SKM-1 (cell line): ENCODE measurements around the gene PLCB2.

Source experiments
- DNase-seq: peaks from one replicate; lab custom pipeline; 2025; ENCODE audit not compliant: unreplicated experiment; lab: John Stamatoyannopoulos, UW

PLCB2 gene

DNA sequence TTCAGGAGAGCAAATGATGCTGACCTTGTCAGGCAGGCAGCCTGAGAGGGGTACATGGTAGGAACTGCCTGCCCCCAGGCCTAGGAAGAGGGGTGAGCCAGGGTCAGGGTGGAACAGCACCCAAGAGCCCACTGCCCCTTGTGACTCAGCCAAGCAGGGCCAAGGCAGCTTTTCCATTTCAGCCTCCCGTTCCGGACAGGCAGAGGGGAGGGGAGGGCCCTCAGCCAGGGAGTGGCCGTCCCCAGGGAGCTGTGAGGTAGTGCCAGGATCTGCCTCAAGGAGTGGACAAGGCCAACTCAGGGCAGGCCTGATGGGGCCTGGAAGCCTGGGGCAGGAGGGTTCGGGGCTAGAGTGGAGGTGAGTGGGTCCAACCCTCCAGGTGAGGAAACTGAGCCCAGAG lies 19.8 kb downstream of the PLCB2 start:
- no peak for DNase-seq

DNA sequence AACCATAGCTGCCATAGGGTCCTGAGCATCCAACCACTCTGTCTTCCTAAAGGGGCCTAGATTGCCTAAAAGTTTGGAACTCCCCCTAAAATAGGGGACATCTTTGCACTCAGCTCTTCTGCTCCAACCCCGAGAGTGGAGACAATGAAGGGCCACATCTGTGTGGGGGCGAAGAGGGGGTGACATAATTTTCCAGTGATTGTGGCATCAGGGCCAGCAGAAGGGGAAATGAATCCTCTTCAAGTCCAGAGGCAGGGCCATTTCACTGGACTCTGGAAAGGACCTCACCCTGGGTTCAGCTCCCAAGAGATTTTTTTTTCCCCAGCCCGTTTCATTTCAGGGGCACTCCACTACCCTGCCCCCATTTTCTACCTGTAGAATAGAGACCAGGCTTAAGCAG lies 20.2 kb downstream of the PLCB2 start:
- DNase-seq = no peak

DNA sequence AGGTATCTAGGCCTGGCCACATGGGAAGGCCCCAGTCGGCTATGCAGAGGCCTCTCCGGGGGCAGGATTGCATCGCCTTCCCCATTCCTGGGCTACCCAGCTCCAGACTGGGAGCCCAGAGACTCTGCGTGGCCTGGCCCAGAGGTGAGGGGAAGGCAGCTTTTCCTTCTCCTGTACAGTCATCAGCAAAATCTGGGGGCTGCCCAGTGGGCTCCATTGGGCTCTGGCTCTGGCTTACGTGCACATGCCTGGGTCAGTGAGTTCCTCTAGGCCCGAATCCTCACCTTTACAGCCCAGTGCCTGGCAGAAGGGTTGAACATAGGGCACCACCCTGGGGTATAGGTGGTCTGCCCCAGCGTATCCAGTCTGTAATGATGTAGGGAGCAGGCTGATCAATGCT lies 20.9 kb downstream of the PLCB2 start:
- no peak for DNase-seq

DNA sequence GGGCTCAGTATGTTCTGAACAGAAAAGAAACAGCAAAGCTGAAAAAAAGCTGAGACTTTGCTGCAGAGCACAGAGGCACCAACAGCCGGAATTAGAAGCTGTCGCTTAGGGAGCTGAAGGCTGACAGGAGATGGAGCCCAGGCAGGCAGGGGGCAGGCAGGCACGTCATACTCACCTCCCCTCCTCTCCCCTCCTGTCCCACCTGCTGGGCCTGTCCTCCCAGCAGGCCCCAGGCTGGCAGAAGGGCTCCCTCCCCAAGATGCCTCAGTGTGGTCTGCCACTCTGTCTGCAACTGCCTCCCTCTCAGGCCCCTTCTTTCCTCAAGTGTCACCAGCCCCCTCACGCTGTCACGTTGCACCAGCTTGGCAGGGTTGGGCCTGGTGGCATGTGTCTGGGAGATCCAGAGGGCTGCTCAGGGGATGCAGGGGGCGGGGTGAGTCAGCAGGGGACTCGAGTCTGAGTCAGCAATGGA lies 21.6 kb downstream of the PLCB2 start:
- no peak for DNase-seq

DNA sequence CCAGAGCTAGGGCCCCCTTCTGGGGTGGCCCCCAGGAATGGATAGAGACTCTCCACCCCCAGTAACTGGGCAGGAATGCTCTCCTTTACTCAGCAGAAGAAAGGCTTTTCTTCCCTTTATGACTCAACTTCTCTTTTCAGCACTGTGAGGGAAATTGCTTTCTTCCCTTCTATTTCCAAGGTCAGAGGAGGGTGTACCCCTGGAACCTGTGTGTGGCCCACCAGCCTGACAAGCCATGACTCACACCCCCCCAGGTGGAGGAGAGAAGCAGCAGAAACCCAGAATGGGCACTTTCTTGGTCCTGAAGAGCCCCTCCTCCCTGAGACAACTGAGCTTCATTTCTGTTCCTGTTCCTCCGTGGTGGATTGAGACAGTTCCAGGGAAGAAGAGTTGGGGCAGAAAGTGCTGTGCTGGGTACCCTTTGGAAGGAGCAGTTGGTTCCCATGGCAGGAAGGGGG lies 22.2 kb downstream of the PLCB2 start:
- no peak for DNase-seq

DNA sequence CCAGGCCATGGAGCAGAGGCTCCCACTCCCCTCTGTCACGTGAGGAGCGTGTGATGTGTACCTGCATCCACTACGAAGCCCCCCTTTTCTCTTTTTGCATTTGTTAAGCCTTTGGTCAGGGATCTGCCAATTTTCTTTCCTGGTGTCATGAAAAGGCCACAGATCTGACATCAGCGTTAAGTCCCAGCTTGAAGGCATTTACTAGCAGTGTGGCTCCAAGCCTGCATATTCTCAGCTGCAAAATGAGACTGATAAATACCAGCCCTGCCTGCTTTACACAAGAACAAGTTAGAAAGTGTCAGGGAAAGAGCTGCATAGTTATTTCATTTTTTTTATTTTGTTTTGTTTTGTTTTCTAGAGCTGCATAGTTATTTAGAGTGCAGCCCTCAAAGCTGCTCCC lies 22.6 kb downstream of the PLCB2 start:
- DNase-seq = no peak

DNA sequence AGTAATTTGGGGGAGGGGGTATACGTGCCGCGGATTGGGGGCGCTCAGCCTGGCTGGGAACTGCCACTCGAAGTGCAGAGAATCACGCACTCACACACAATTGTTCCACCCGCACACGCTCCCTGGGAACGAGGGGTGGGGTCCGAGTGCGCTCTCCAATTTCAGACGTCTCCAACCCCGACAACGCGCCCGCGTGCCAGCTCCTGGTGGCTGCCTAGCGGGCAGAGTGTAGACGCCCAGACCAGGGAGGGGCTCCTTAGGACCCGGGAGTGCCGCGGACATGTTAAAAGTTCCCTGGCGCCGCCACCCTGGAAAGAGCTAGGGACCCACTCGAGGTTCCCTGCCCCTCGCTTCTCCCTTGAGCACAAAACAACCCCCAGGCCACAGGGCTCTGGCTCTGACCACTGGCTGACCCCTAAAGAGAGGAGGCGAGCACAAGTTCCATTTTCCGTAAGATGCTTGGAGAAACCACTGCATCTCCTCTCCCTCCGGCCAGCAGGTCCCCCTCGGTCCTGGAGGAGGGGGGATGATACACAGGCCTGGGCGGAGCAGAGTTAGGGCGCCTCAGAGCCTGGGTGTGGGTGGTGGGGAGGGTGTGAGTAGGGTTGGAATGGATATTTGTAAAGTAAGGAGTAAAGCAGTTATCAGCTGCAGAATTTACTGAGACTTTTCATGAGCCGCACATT lies 24.0 kb downstream of the PLCB2 start:
- no peak for DNase-seq

DNA sequence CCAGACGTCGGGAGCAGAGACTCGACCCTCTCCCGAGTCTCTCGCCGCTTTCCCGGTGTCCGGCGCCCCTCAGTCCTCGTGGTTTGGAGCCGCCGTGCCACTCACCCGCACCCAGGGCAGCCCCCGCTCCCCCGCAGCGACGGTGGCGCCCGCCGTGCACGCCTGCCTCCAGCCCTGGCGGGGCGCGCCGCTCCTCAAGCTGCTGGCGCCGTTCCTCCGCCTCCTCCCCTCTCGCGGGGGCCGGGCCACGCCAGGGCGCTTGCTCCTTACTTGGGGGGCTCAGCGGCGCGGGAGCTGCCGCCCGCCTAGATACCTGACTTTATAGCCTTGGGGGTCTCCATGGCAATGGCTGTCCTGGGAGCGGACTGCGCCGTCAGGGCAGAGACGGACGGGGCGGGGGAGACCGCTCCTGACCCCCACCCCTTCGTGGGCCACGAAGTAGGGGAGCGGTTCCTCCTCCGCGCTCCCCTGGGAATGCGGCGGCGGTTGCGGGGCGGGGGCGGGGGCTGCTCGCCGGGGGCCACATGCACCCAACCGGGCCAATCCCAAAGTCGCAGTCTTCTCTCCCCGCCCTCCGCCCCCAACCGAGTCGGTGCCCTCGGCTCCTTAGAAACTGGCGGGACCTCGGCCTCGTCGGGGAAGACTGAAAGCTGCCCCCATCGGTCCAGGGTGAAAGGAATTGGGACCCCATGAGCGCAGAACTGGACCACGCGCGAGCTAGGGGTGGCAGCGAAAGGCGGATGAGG lies 24.7 kb downstream of the PLCB2 start, which contains the start of gene ANKRD63:
Gene ANKRD63 (minus strand): TSS at position 196 of the 746 bp plus-strand sequence. CDS start 478 bp downstream, outside the sequence.
- DNase-seq = no peak

DNA sequence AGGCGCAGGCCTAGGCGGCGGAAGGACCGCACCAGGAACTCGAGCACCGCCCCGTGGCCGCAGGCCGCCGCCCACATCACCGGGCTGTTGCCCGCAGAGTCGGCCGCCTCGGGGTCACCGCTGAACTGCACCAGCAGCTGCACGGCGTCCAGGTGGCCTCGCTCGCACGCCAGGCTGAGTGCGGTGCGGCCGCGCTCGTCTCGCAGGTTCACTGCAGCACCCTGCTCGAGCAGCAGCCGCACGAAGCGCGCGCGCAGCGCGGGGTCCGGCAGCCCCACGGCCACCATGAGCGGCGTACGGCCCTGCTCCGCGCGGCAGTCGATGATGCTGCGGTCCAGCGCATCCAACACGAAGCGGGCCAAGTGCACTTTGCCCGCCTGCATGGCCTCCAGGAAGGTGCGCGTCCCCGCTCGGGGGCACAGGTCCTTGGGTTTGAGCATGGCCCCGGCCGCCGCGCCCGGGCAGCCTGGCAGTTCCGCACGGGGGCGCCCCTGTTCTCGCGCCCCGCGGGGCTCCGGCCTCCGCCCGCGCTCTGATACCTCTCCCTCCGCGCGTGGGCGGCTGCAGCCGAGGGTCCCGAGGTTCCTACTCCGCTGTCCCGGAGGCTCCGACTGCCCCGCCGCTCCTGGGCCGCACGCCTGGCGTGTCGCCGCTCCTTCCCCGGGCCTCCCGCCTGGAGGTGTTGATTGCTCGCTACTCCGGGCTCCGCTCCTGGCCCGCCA lies 25.4 kb downstream of the PLCB2 start:
- DNase-seq = no peak

DNA sequence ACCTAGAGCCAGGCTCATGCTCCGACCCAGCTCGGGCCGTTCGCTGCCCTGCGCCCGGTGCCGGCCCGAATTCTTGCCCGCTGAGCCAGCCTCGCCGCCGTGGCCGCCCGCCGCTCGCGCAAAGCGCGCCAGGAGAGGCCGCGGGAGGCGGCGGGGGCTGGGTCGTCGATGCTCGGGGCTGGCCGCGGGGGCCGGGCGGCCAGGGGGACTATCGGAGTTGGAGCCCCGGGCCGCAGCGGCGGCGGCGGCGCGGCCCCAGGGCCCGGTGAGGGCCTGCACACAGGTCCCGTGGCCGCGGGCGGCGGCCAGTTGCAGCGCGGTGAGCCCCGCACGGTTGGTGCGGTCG lies 26.0 kb downstream of the PLCB2 start:
- no peak for DNase-seq

DNA sequence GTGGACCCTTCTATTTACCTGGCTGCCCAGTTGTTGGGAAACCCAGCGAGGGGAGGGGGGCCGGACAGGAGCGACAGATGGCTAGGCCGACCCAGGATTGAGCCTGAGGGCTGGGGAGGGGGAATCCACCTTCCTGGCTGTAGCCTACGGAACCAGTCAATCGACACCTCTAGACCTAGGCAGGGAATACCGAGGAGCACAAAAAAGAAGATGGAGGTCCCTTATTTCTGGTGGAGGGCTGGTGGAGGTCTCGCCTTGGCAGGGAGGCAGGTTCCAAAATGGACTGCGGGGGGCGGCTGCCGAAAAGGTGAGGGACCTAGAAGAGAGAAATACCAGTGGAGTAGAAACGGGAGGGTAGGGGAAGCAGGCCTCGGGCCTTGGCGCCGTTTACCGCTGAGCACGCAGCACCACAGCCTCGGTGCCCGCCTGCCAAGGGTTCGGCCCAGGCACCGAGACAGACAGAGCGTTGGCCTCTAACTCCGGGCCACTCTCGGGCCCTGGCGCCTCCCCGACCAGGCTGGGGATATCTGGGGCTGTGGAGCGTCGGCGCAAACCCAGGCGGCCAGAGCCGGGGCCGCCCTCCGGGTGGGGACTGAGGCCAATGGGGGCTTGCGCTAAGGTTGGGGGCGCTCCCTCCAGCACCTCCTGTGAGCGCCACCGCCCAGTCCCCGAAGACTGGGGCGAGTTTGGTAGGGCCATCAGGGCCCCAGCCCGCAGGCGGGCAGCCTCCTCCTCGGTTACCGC lies 26.5 kb downstream of the PLCB2 start:
- DNase-seq = no peak

DNA sequence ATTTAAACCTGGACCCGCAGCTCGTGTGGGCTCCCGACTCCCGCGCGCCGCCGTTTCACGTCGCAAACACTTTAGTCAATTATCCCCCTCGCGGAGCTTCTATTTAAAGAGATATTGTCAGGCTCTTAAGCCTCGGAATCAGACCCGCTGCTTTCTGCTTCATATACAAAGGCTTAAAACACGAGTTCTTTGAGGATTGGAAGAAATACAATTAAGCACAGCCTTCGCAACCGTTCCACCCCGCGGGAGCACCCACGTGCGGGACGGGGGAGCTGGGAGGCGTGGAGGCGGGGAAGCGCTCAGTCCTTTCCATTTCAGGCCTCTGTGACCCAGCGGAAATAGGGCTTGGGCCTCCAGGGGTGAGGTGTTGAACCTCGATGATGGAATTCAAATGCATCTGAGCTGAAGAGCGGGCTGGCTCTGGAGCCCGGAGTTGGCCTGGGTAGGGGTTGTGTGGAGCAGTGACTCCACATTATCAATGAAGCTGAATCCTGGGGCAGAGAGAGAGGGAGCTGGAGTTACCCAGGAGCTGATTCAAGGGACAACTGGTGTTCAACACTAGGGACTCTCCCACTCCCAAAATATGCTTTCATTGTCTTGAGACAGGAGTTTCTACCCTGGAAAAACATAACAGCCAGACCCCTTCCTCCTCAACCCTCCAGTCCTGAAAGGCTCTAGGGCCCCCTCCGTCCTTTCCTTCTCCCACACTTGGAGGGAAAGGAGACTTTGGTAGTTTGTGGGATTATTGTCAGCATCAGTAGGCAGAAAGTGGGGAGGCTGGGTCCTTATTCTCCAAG lies 27.3 kb downstream of the PLCB2 start:
- DNase-seq = no peak

DNA sequence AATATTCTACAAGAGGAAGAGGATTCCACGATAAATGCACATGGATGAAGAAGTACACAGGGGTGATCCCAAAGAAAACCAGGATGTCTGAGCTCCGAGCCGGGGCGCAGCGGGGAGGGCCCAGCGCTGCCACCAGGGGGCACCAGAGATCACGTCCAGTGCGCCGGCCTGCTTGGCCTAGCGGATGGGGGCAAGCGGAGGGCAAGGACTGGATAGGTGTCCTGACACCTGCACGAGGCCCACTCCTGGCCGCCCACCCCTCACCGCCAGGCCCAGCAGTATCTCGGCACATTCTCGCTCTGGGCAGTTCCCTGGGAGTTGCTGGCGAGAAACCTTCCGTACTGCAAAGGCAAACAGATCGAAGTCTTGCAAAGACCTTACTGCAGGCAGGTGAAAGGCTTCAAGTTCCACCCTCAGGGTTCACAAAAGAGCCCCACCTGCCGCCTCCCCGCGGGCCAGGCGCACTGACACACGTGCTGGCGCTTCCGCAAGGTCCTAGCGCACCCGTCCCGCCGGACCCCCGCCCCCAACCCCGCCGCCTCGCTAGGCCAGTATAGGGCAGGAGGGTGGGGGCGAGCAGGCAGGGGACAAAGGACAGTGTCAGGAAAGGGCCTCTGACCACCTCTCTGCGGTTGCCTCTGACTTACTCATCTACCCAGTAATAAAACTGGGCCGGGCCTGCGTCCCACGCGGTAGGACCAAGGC lies 28.1 kb downstream of the PLCB2 start:
- DNase-seq = no peak

DNA sequence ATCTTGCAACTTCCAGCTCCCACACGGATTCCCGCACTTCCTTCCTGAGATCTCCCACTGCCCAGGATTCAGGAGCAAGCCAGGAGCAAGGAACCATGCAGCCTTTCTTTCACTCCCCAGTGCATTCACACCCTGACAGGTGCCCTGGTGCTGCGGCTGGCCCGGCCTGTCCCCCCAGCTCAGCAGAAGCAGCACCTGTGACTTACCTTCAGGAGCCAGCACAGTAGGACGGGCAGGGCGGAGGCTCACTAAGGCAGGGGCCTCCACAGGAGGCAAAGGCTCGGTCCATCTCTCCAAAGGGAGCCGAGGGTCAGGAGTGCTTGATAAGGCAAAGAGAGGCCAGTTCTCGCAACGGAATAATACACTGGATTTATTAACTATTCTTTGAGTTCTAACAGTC lies 29.7 kb downstream of the PLCB2 start:
- no peak for DNase-seq

DNA sequence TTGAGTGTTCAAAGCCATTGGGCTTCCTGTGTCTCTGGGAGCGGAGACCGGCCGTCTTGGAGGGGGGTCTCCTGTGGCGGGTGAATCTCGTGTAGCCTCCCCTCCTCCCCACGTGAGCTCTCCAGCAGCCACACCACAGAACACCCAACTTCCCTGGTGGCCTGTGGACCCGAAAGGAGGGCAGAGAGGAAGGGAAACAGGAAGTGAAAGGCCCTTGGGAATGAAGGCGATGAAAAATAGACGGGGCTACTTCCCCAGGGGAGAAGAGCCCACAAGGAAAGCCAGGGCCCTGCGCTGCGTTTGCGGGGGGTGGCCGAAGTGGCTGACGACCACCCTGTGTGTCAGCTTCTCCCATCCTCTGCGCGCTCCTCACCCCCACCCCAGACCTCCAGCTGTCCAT lies 30.3 kb downstream of the PLCB2 start:
- DNase-seq = peak; percentile 25

DNA sequence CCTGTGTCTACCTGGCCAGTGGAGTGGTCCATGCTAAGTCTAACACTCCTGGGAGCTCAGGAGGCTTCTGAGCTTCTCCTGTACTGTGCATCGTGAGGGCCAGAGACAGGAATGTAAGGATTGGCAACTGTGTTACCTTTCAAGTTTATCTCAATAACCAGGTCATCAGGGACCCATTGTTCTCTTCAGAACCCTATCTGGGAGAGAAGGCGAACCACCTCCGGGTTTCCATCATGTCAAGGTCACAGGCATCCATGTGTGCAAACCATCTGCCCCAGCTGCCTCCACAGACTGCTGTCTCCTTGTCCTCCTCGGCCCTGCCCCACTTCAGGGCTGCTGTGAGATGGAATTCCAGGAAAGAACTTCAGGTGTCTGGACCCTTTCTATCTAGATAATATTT lies 30.8 kb downstream of the PLCB2 start:
- DNase-seq = no peak

DNA sequence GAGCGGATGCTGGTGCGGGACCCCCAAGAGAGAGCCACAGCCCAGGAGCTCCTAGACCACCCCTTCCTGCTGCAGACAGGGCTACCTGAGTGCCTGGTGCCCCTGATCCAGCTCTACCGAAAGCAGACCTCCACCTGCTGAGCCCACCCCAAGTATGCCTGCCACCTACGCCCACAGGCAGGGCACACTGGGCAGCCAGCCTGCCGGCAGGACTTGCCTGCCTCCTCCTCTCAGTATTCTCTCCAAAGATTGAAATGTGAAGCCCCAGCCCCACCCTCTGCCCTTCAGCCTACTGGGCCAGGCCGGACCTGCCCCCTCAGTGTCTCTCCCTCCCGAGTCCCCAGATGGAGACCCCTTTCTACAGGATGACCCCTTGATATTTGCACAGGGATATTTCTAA lies 31.8 kb downstream of the PLCB2 start:
- no peak for DNase-seq

DNA sequence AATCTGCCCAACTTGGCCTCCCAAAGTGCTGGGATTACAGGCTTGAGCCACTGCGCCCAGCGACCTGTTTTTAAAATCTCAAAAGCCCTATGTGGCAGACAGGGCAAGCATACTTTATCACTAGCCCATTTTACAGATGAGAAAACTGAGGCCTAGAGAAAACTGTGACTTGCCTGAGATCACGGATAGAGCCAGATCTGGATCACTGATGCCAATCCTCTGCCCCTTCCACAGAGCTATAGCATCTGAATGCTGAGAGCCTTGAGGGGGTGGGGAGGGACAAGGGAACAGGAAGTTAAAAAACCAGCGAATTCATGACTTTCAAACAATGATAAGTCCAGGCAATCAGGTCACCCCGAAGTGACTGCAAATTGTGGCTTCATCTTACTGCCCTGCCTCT lies 32.2 kb downstream of the PLCB2 start:
- no peak for DNase-seq

DNA sequence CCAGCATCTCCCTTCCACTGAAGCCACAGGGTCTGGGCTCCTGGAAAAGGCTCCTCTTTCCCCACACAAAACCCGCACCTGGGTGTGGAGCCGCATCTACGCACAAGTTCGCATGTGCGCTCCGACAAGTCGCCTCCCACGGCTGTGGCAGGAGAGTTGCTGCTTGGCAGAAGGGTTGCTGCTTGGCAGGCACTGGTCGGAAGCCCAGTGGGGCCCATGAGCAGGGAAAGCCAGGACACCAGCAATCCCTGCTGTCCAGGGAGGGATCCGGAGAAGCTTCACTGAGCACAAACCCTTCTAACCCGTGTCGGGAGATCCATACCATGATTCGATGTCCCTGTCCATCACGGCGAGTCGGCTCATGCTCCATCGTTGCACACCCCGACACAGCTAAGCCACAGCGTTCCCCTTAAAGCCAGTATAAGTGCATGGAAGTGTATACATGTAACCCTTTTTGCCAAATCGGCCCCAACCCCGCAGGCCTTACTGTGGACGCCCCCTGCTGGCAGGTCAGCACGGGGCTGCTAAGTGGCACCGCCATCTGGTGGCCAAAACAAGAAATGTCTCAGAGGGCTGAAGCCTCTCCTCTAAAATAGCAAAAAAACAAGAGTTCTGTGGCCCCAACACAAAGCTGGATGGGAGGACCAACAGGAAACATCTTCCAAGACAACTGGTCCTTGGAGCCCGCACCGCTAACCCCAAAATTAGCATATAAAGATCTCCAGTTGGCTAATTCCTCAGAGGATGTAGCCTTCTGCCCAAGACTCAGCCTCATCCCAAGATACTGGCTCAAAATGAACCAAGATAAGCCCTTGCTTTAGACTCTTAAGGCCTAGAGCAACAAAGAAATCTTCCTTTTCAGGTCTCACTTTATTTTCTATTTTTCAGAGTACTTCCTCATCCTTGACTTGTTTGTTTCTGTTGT lies 33.1 kb downstream of the PLCB2 start:
- peak; percentile 71 for DNase-seq
